Neural cell (in vitro differentiated cells): ENCODE results near the gene ZMAT3. TPM values are rescaled to one million over a fixed set of nuclear protein-coding genes. Genes with fewer than 3 reads are reported as not detected.

Source experiments
- H2AFZ ChIP-seq: fragments of 200-600, 300-800 bp; sonication (generic), shearing (Covaris generic); 2 replicates; pipeline ENCODE4 v1.6.0; 2014; ENCODE audit warnings: low read depth, mild to moderate bottlenecking, antibody characterized with exemption, low read length, moderate library complexity
- H3F3A ChIP-seq: fragments of 200-600 bp; shearing (Covaris generic); 2 replicates; pipeline ENCODE4 v1.6.1; 2016; ENCODE audit warnings: mild to moderate bottlenecking, moderate library complexity, mixed read lengths, antibody characterized with exemption, low read length; ENCODE audit not compliant: insufficient read depth, poor library complexity, severe bottlenecking
- H3K27ac ChIP-seq: fragments of 200-600, 300-800 bp; sonication (generic), shearing (Covaris generic); 2 replicates; pipeline ENCODE4 v1.5.1; 2014; ENCODE audit warnings: mild to moderate bottlenecking, low read length, moderate library complexity
- H3K27me3 ChIP-seq: fragments of 300-800, 200-600 bp; sonication (generic), shearing (Covaris generic); 2 replicates; pipeline ENCODE4 v1.6.0; 2014; ENCODE audit warnings: mild to moderate bottlenecking, low read depth, low read length, moderate library complexity; ENCODE audit not compliant: insufficient read depth
- H3K36me3 ChIP-seq: fragments of 300-800, 200-600 bp; sonication (generic), shearing (Covaris generic); 2 replicates; pipeline ENCODE4 v1.5.1; 2014; ENCODE audit warnings: mild to moderate bottlenecking, antibody characterized with exemption, low read length, moderate library complexity; ENCODE audit not compliant: insufficient read depth
- H3K4me2 ChIP-seq: fragments of 300-800, 200-600 bp; sonication (generic), shearing (Covaris generic); 2 replicates; pipeline ENCODE4 v1.6.0; 2014; ENCODE audit warnings: mild to moderate bottlenecking, low read length
- H3K4me3 ChIP-seq: fragments of 300-800, 200-600 bp; sonication (generic), shearing (Covaris generic); 2 replicates; pipeline ENCODE4 v1.5.1; 2014; ENCODE audit warnings: mild to moderate bottlenecking, low read length, moderate library complexity
- H3K79me2 ChIP-seq: fragments of 200-600 bp; shearing (Covaris generic); replicated peaks from 2 replicates; pipeline ENCODE4 v1.6.0; 2014; ENCODE audit warnings: mild to moderate bottlenecking, low read length, moderate library complexity; ENCODE audit not compliant: insufficient read depth
- H3K9ac ChIP-seq: fragments of 300-800, 200-600 bp; sonication (generic), shearing (Covaris generic); 2 replicates; pipeline ENCODE4 v1.6.1; 2016; ENCODE audit warnings: mild to moderate bottlenecking, low read length, mixed read lengths
- H3K9me2 ChIP-seq: fragments of 200-600 bp; shearing (Covaris generic); 2 replicates; pipeline ENCODE4 v1.6.1; 2016; ENCODE audit warnings: mild to moderate bottlenecking, low read length, mixed read lengths; ENCODE audit not compliant: insufficient read depth
- H3K9me3 ChIP-seq: fragments of 200-600, 300-800 bp; sonication (generic), shearing (Covaris generic); 2 replicates; pipeline ENCODE4 v1.6.1; 2016; ENCODE audit warnings: mild to moderate bottlenecking, mixed run types, low read length, moderate library complexity, mixed read lengths
- H4K20me1 ChIP-seq: fragments of 200-600 bp; shearing (Covaris generic); 2 replicates; pipeline ENCODE4 v1.6.1; 2016; ENCODE audit warnings: mild to moderate bottlenecking, mixed run types; ENCODE audit not compliant: insufficient read depth
- CTCF ChIP-seq: fragments of 450-650 bp; IDR thresholded peaks from 2 replicates; pipeline ENCODE4 v1.5.1; 2014; ENCODE audit warnings: antibody characterized with exemption, mild to moderate bottlenecking, moderate library complexity; ENCODE audit not compliant: poor library complexity, severe bottlenecking
- EP300 ChIP-seq: fragments of 450-650 bp; conservative IDR thresholded peaks from 2 replicates; pipeline ENCODE4 v1.6.1; 2014; ENCODE audit warnings: antibody characterized with exemption, mild to moderate bottlenecking, moderate library complexity; ENCODE audit not compliant: poor library complexity, severe bottlenecking
- EZH2 ChIP-seq: fragments of 200-600, 300-800 bp; shearing (Covaris generic), sonication (generic); IDR thresholded peaks from 2 replicates; pipeline ENCODE4 v1.6.1; 2014; ENCODE audit warnings: antibody characterized with exemption, low read length, borderline replicate concordance, mild to moderate bottlenecking; ENCODE audit not compliant: insufficient read depth, poor library complexity, severe bottlenecking
- MXI1 ChIP-seq: fragments of 450-650 bp; conservative IDR thresholded peaks from 2 replicates; pipeline ENCODE4 v1.6.1; 2014; ENCODE audit warnings: antibody characterized with exemption, mild to moderate bottlenecking; ENCODE audit not compliant: poor library complexity, severe bottlenecking
- POLR2AphosphoS5 ChIP-seq: IDR thresholded peaks from 2 replicates; pipeline ENCODE4 v1.6.1; 2012
- RAD21 ChIP-seq: fragments of 450-650 bp; conservative IDR thresholded peaks from 2 replicates; pipeline ENCODE4 v1.6.1; 2014; ENCODE audit warnings: antibody characterized with exemption, mild to moderate bottlenecking, moderate library complexity
- SMC3 ChIP-seq: fragments of 450-650 bp; conservative IDR thresholded peaks from 2 replicates; pipeline ENCODE4 v1.6.1; 2014; ENCODE audit warnings: antibody characterized with exemption, mild to moderate bottlenecking, moderate library complexity; ENCODE audit not compliant: poor library complexity
- TAF1 ChIP-seq: IDR thresholded peaks from 2 replicates; pipeline ENCODE4 v1.6.1; 2012; ENCODE audit warnings: low read depth
- polyA plus RNA-seq: library from polyadenylated mRNA; depleted of rRNA; stranded (reverse); fragments of >200 nt; gene quantifications from 2 replicates; pipeline ENCODE4 v1.2.3, GENCODE V29; 2014
- TF ChIP-seq, protein P1 (sequence below): IDR thresholded peaks from 2 replicates; pipeline ENCODE4 v1.6.1; 2012; ENCODE audit warnings: borderline replicate concordance

ZMAT3 gene
- polyA plus RNA-seq, 1 donor from 2014 or later = 3.9 TPM

GRCh38 chr3:178975320-178975719 lies 96.3 kb downstream of the ZMAT3 start:
- Histone ChIP-seq H2AFZ (no peak overlapping the region), H4K20me1 (no peaks in the 10 kb centered on the region), H3K27me3 (no peaks in the 10 kb centered on the region), H3K36me3 (no peaks in the 10 kb centered on the region), H3K27ac (no peak overlapping the region), H3K4me3 (no peak overlapping the region), H3K4me2 (no peak overlapping the region), H3F3A (no peaks in the 10 kb centered on the region), H3K9me2 (no peaks in the 10 kb centered on the region), H3K9ac (no peak overlapping the region), H3K9me3 (no peaks in the 10 kb centered on the region), H3K79me2 (no peaks in the 10 kb centered on the region)
- TF ChIP-seq CTCF (no peak), POLR2AphosphoS5 (no peak), RAD21 (no peak), TAF1 (no peak)

DNA sequence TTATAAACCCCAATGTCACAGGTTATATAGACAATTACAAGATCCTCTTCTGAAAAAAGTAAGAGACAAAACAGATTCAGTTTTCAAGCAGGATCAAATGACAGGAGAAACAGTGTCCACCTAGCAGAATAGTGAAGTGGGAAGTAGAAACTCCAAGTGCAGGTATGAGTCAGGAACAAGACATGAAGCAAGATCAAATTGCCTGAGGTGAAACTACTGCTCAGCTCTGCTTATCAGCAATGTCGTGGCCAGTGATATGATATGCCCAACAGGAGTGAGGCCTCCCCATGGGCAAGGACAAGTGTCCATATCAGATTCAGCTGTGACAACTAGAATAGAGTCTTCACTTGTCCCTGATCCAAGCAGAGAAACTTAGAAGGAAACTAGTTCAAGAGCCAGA lies 100.0 kb downstream of the ZMAT3 start:
- Histone ChIP-seq H3K79me2 (no peaks in the 10 kb centered on the region), H3K9me2 (no peaks in the 10 kb centered on the region)

More for the DNA sequence above, 100.0 kb downstream of the ZMAT3 start:
- H3K36me3 ChIP-seq = no peaks in the 10 kb centered on the region
- no peak overlapping the region for H3K9ac ChIP-seq
- H3F3A ChIP-seq = no peaks in the 10 kb centered on the region
- H3K27me3 ChIP-seq = no peaks in the 10 kb centered on the region
- H3K27ac ChIP-seq = no peak overlapping the region
- H3K9me3 ChIP-seq = no peaks in the 10 kb centered on the region
- H3K4me3 ChIP-seq = no peak overlapping the region
- no peak overlapping the region for H2AFZ ChIP-seq
- no peaks in the 10 kb centered on the region for H4K20me1 ChIP-seq
- TF ChIP-seq POLR2AphosphoS5 (no peak), RAD21 (no peak), MXI1 (no peak), TAF1 (no peak), CTCF (no peak), EP300 (no peak), EZH2 (no peak), SMC3 (no peak)
- TF ChIP-seq, protein P1, sequence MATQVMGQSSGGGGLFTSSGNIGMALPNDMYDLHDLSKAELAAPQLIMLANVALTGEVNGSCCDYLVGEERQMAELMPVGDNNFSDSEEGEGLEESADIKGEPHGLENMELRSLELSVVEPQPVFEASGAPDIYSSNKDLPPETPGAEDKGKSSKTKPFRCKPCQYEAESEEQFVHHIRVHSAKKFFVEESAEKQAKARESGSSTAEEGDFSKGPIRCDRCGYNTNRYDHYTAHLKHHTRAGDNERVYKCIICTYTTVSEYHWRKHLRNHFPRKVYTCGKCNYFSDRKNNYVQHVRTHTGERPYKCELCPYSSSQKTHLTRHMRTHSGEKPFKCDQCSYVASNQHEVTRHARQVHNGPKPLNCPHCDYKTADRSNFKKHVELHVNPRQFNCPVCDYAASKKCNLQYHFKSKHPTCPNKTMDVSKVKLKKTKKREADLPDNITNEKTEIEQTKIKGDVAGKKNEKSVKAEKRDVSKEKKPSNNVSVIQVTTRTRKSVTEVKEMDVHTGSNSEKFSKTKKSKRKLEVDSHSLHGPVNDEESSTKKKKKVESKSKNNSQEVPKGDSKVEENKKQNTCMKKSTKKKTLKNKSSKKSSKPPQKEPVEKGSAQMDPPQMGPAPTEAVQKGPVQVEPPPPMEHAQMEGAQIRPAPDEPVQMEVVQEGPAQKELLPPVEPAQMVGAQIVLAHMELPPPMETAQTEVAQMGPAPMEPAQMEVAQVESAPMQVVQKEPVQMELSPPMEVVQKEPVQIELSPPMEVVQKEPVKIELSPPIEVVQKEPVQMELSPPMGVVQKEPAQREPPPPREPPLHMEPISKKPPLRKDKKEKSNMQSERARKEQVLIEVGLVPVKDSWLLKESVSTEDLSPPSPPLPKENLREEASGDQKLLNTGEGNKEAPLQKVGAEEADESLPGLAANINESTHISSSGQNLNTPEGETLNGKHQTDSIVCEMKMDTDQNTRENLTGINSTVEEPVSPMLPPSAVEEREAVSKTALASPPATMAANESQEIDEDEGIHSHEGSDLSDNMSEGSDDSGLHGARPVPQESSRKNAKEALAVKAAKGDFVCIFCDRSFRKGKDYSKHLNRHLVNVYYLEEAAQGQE = no peak
- no peak overlapping the region for H3K4me2 ChIP-seq
